22Rv1 (cell line): ENCODE data around the gene ZNF98.

Experiments
- H3K27ac ChIP-seq: fragments of 450-650 bp; 2 replicates; pipeline ENCODE4 v1.5.1; 2017
- ZFX ChIP-seq: fragments of 450-650 bp; IDR thresholded peaks from 2 replicates; pipeline ENCODE4 v1.6.1; 2017; ENCODE audit warnings: antibody characterized with exemption, borderline replicate concordance
- TF ChIP-seq, protein P1 (sequence below): fragments of 450-650 bp; IDR thresholded peaks from 2 replicates; pipeline ENCODE4 v1.5.1; 2017; ENCODE audit warnings: mild to moderate bottlenecking

The ZNF98 gene

DNA sequence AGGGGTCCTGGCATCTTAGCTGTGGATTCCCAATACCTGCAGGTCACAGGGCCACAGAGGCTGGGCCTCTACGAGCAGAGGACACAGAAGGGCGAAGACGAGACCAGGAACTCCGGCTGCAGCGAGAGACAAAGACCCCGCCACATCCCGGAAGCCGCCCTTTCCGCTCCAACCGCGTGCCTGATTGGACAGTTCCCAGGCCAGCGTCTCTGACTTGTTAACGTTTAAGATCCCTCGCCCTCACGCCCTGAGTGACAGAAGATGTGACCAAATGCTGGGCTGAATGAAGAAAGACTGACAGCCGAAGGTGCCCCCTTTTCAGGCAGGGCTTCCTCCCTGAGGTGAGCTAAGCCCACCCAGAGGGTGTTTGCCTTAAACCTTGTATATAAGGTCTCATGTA is at the start of gene ZNF98:
Gene ZNF98, minus strand, starts transcription at position 136 of the 400 bp plus-strand sequence. Its CDS starts 122 bp downstream, at position 14.
- TF ChIP-seq, protein P1, sequence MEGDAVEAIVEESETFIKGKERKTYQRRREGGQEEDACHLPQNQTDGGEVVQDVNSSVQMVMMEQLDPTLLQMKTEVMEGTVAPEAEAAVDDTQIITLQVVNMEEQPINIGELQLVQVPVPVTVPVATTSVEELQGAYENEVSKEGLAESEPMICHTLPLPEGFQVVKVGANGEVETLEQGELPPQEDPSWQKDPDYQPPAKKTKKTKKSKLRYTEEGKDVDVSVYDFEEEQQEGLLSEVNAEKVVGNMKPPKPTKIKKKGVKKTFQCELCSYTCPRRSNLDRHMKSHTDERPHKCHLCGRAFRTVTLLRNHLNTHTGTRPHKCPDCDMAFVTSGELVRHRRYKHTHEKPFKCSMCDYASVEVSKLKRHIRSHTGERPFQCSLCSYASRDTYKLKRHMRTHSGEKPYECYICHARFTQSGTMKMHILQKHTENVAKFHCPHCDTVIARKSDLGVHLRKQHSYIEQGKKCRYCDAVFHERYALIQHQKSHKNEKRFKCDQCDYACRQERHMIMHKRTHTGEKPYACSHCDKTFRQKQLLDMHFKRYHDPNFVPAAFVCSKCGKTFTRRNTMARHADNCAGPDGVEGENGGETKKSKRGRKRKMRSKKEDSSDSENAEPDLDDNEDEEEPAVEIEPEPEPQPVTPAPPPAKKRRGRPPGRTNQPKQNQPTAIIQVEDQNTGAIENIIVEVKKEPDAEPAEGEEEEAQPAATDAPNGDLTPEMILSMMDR: no peak
- TF ChIP-seq ZFX: no peak
- peak within 1 kb of the TSS; percentile 77 for H3K27ac ChIP-seq

DNA sequence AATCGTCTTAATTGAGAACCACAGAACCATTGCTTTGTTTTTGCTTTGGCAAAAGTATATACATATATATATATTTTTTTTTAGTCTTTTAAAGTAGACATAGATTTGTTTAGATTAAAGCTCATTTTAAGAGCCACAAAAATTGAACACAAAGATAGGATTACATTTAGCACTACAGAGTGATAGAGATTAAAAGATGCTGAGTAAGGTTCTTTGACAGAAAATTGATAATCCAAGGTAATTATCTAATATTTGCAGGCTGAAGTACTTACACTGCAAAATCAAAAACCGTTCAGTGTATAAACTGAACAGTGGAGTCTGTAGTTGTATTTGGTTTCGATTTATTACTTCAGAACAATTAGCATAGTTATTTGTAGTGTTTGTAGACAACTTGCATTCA is 24.5 kb upstream of the ZNF98 start:
- no peak for TF ChIP-seq ZFX
- TF ChIP-seq, protein P1: no peak
- H3K27ac ChIP-seq: no peak overlapping the region

DNA sequence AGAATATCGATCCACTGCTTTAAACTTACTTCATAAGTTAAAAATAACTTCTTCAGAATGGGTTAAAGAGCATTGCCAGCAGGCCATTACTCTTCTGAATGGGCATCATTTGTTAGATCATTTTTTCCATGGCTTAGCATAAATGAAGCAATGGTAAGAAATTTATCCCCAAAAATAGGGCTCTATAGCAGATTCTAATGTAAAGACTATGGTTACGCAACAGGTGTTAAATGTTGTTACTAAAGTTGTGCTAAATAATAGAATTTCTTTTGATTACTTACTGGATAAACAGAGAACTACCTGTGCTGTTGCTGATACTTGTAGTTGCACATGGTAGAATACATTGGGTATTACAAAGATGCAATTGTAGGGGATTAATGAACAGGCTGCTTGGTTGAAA is 15.9 kb upstream of the ZNF98 start:
- TF ChIP-seq ZFX: no peak
- TF ChIP-seq, protein P1: no peak
- no peak overlapping the region for H3K27ac ChIP-seq

DNA sequence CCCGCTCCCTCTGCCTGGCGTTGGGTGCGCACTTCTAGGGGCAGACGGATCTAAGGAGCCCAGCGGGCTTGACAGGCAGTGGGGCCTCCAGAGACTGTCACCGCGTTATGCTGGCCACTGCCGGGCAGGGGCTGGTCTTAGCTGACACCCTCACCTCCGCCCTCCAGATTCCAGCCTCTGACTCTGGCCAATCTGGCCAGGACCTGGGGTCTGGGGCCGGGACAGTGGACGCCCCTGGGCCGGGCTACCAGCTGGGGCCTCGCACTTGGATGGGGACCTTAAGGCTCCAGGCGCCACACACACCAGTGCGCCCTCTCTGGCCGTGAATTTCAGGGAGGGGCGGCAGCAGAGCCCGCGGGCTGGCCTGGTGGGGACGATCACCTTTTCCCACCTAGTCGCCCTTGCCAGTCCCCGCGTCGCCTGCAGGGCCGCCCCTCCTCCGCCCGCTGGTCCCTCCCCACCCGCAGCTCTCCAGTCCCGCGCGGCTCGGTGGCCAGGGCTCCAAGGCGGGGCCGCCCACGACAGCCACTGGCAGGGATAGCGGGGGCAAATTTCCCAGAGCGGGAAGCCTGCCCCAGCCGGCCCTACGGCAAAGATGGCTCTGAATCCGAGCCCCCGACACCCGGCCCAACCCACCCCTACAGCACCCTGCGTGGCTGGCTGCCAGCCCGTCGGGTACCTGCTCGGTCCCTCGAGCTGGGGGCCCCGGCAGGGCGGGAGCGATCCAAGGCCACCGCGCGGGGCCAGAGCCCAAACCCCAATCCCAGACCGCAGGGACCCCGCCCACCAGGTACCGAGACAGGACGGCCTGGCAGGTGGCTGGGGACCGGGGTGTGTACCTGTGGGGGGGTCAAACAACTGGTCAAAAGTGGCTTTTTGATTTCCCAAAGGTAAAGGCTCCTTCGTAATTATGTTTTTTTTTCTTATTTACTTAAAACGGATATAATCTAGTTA is 6.1 kb upstream of the ZNF98 start:
- TF ChIP-seq ZFX: no peak
- TF ChIP-seq, protein P1: peak; percentile 31
- H3K27ac ChIP-seq: no peak overlapping the region

DNA sequence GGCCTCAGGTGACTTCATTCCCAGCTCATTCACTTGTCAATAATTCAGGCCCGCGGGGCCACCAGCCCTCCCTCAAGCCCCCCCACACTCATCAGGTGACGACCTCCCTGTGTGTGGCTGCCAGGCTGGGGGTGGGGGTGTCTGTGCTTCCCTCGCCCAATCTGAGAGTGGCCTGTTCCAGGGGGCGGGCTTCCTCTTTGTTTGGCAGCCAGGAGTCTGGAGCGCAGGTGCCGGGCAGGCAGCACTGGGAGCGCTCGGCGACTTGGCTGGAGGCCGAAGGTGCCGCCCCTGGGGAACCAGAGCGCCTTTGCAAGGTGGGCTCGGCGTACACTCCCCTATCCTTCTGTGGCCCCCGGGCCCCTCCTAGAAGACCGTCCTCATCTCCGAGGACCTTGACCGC is 5.4 kb upstream of the ZNF98 start:
- TF ChIP-seq ZFX: no peak
- TF ChIP-seq, protein P1: no peak
- no peak overlapping the region for H3K27ac ChIP-seq

DNA sequence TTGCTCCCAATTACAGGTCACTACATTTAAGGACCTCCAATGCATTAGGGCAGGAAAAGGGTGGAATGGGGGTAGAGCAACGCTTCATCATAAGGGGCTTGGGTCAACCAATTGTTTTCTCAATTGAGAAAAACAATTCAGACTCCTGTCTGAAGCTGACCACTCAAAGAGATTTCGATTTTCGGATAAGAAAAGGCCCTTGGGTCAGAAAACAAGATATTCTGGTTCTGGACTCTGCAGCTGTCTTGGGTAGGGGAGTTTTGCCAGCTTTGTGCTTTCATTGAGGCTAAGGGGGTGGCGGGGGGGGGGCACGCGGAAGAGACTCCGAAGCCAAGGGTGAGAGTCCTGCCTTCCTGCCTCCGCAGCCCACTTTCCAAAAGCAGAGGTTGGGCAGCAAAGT is 4.8 kb upstream of the ZNF98 start:
- no peak overlapping the region for H3K27ac ChIP-seq
- TF ChIP-seq, protein P1: no peak
- no peak for TF ChIP-seq ZFX

DNA sequence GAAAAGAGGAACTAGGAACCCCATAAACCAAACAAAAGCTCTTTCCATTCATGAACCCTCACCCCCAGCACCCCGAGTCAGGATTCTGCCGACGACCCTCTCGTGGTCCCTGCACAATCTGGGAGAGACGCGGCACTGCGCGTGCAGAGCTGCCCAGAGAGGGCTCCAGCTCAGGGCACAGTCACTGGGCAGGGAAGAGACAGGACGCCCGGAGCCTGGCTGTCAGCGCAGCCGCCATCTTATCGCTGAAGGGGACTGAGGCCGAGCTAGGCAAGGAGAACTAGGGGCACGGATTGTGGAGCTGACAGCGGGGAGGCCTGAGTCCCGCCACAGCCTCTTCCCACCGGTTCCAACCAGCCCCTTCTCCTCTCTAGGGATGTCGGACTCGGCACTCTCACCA is 349 bp downstream of the ZNF98 start:
- TF ChIP-seq ZFX: no peak
- TF ChIP-seq, protein P1: no peak
- peak overlapping the region; percentile 77 for H3K27ac ChIP-seq
